HEK293T (cell line): ENCODE measurements around the gene SFT2D2.

ENCODE experiments used
- CTCF ChIA-PET: fragments of 350-600 bp; formaldehyde crosslinking; extraction: SDS; loops from one replicate; lab custom pipeline; 2021; ENCODE audit warnings: antibody characterized with exemption, inconsistent platforms; lab: Yijun Ruan, JAX
- POLR2A ChIA-PET: fragments of 350-600 bp; formaldehyde crosslinking; extraction: SDS; loops from one replicate; lab custom pipeline; 2020; ENCODE audit warnings: antibody characterized with exemption, inconsistent platforms; lab: Yijun Ruan, JAX
- DNase-seq: peaks from one replicate; pipeline ENCODE4 v3.0.0; 2012; ENCODE audit warnings: mixed read lengths; ENCODE audit errors: extremely low spot score
- ARNT ChIP-seq: fragments of 450-650 bp; IDR thresholded peaks from 2 replicates; pipeline ENCODE4 v1.6.1; 2017; ENCODE audit warnings: mild to moderate bottlenecking
- BHLHE40 ChIP-seq: fragments of 450-650 bp; IDR thresholded peaks from 2 replicates; pipeline ENCODE4 v1.6.1; 2016; ENCODE audit warnings: mild to moderate bottlenecking, moderate library complexity, borderline replicate concordance
- CTBP1 ChIP-seq: fragments of 450-650 bp; IDR thresholded peaks from 2 replicates; pipeline ENCODE4 v1.6.1; 2016; ENCODE audit warnings: borderline replicate concordance
- ELF4 ChIP-seq: fragments of 450-650 bp; IDR thresholded peaks from 2 replicates; pipeline ENCODE4 v1.6.1; 2017; ENCODE audit warnings: antibody characterized with exemption
- FOXA1 ChIP-seq: fragments of 450-650 bp; IDR thresholded peaks from 2 replicates; pipeline ENCODE4 v1.6.1; 2016; ENCODE audit warnings: mild to moderate bottlenecking
- FOXK2 ChIP-seq: fragments of 450-650 bp; IDR thresholded peaks from 2 replicates; pipeline ENCODE4 v1.6.1; 2016; ENCODE audit warnings: mild to moderate bottlenecking
- FOXM1 ChIP-seq: fragments of 450-650 bp; IDR thresholded peaks from 2 replicates; pipeline ENCODE4 v1.6.1; 2017; ENCODE audit warnings: mild to moderate bottlenecking, borderline replicate concordance
- HDGF ChIP-seq: fragments of 450-650 bp; IDR thresholded peaks from 2 replicates; pipeline ENCODE4 v1.6.1; 2017; ENCODE audit warnings: antibody characterized with exemption, borderline replicate concordance
- L3MBTL2 ChIP-seq: fragments of 450-650 bp; conservative IDR thresholded peaks from 2 replicates; pipeline ENCODE4 v1.6.1; 2016; ENCODE audit warnings: mild to moderate bottlenecking
- LEF1 ChIP-seq: fragments of 450-650 bp; IDR thresholded peaks from 2 replicates; pipeline ENCODE4 v1.6.1; 2017; ENCODE audit warnings: mild to moderate bottlenecking, borderline replicate concordance
- NFRKB ChIP-seq: fragments of 450-650 bp; IDR thresholded peaks from 2 replicates; pipeline ENCODE4 v1.6.1; 2016; ENCODE audit warnings: mild to moderate bottlenecking, moderate library complexity
- PKNOX1 ChIP-seq: fragments of 450-650 bp; IDR thresholded peaks from 2 replicates; pipeline ENCODE4 v1.6.1; 2016
- SP1 ChIP-seq: fragments of 450-650 bp; IDR thresholded peaks from 2 replicates; pipeline ENCODE4 v1.6.1; 2017
- SUZ12 ChIP-seq: fragments of 450-650 bp; IDR thresholded peaks from 2 replicates; pipeline ENCODE4 v1.6.1; 2016; ENCODE audit warnings: mild to moderate bottlenecking
- TARDBP ChIP-seq: fragments of 450-650 bp; IDR thresholded peaks from 2 replicates; pipeline ENCODE4 v1.6.1; 2016
- ZNF384 ChIP-seq: fragments of 450-650 bp; IDR thresholded peaks from 2 replicates; pipeline ENCODE4 v1.6.1; 2016

The SFT2D2 gene

GRCh38 chr1:168279253-168279652, 53.4 kb downstream of the SFT2D2 start:
- no peak for DNase-seq
- CTCF ChIA-PET: interaction anchor here (0.6 to 0.8 kb wide), 2 partner anchors 12 to 358 kb away, joined by 3 read pairs; no protein-coding TSS in a partner anchor
- POLR2A ChIA-PET: no interaction called here
- TF ChIP-seq ELF4: no peak
- no peak for TF ChIP-seq NFRKB
- no peak for TF ChIP-seq FOXM1
- TF ChIP-seq ARNT: no peak
- no peak for TF ChIP-seq CTBP1
- no peak for TF ChIP-seq FOXA1
- TF ChIP-seq SUZ12: no peak
- no peak for TF ChIP-seq TARDBP
- TF ChIP-seq ZNF384: no peak
- no peak for TF ChIP-seq BHLHE40
- TF ChIP-seq L3MBTL2: no peak
- no peak for TF ChIP-seq FOXK2
- TF ChIP-seq LEF1: no peak
- no peak for TF ChIP-seq SP1
- no peak for TF ChIP-seq PKNOX1
- no peak for TF ChIP-seq HDGF

GRCh38 chr1:168280296-168280927, 54.6 kb downstream of the SFT2D2 start, which contains the start of gene TBX19:
Gene TBX19 (plus strand): TSS chr1:168280877. CDS start chr1:168281091, 214 bp downstream.
- ChIA-PET POLR2A (no interaction called here), CTCF (interaction anchor here (0.8 to 1.1 kb wide), 2 partner anchors 13 to 198 kb away, joined by 3 read pairs; no protein-coding TSS in a partner anchor)
- TF ChIP-seq HDGF: no peak
- no peak for TF ChIP-seq ARNT
- TF ChIP-seq ELF4: no peak
- TF ChIP-seq FOXM1: no peak
- TF ChIP-seq ZNF384: no peak
- TF ChIP-seq PKNOX1: no peak
- no peak for TF ChIP-seq SUZ12
- no peak for TF ChIP-seq L3MBTL2
- TF ChIP-seq FOXK2: no peak
- TF ChIP-seq BHLHE40: no peak
- no peak for TF ChIP-seq NFRKB
- DNase-seq: no peak

- no peak for TF ChIP-seq NFRKB
- TF ChIP-seq LEF1: no peak
- TF ChIP-seq SUZ12: no peak
- TF ChIP-seq FOXM1: no peak
- TF ChIP-seq ZNF384: no peak
- TF ChIP-seq FOXA1: no peak
- TF ChIP-seq ARNT: no peak
- TF ChIP-seq SP1: no peak
- TF ChIP-seq FOXK2: no peak
- no peak for DNase-seq
- CTCF ChIA-PET: no interaction called here
- POLR2A ChIA-PET: no interaction called here
Observed at GRCh38 chr1:168281603-168282325, 56.0 kb downstream of the SFT2D2 start.

- no peak for DNase-seq
- TF ChIP-seq HDGF: no peak
- no peak for TF ChIP-seq TARDBP
- TF ChIP-seq NFRKB: no peak
- TF ChIP-seq SUZ12: no peak
- CTCF ChIA-PET: no interaction called here
- POLR2A ChIA-PET: no interaction called here
Observed at GRCh38 chr1:168285521-168285790, 59.7 kb downstream of the SFT2D2 start.

GRCh38 chr1:168285971-168286927, 60.4 kb downstream of the SFT2D2 start:
- DNase-seq: no peak
- CTCF ChIA-PET: no interaction called here
- POLR2A ChIA-PET: no interaction called here
- no peak for TF ChIP-seq CTBP1
- no peak for TF ChIP-seq ARNT
- no peak for TF ChIP-seq ELF4

GRCh38 chr1:168287237-168287664, 61.4 kb downstream of the SFT2D2 start:
- no peak for TF ChIP-seq CTBP1
- no peak for DNase-seq
- ChIA-PET CTCF (interaction anchor here (0.7 kb wide), 1 partner anchor 112 kb away, joined by 3 read pairs; no protein-coding TSS in a partner anchor), POLR2A (no interaction called here)
